Hepatocyte (in vitro differentiated cells): ENCODE results near the gene IL31RA.

Experiments used
- EZH2 ChIP-seq: fragments of 200-600 bp; sonication (generic); IDR thresholded peaks from 2 replicates; pipeline ENCODE4 v1.6.1; 2016; ENCODE audit warnings: antibody characterized with exemption, mild to moderate bottlenecking, borderline replicate concordance
- EZH2phosphoT487 ChIP-seq: fragments of 200-600 bp; sonication (generic); IDR thresholded peaks from one replicate; pipeline ENCODE4 v1.6.1; 2018; ENCODE audit warnings: antibody characterized with exemption, mild to moderate bottlenecking, low read depth, moderate library complexity; ENCODE audit not compliant: unreplicated experiment, severe bottlenecking
- TF ChIP-seq, protein P1 (sequence below): fragments of 200-600 bp; sonication (generic); IDR thresholded peaks from 2 replicates; pipeline ENCODE4 v1.5.1; 2016; ENCODE audit warnings: antibody characterized with exemption, mild to moderate bottlenecking; ENCODE audit not compliant: poor library complexity

DNA sequence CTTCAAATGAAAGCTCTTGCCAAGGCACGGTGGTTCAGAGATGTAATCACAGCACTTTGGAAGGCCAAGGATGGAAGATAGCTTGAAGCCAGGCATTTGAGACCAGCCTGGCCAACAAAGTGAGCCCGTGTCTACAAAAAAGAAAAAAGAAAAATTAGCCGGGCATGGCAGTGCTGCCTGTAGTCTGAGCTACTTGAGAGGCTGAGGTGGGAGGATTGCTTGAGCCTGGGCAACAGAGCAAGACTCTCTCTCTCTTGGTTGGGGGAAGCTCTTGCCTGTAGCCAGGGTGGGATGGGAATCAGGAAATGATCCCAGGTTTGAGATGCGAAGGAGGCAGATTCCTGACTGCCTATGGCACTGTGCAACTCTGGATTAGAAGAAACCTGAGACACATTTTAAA, 81.5 kb downstream of the IL31RA start:
- TF ChIP-seq, protein P1, sequence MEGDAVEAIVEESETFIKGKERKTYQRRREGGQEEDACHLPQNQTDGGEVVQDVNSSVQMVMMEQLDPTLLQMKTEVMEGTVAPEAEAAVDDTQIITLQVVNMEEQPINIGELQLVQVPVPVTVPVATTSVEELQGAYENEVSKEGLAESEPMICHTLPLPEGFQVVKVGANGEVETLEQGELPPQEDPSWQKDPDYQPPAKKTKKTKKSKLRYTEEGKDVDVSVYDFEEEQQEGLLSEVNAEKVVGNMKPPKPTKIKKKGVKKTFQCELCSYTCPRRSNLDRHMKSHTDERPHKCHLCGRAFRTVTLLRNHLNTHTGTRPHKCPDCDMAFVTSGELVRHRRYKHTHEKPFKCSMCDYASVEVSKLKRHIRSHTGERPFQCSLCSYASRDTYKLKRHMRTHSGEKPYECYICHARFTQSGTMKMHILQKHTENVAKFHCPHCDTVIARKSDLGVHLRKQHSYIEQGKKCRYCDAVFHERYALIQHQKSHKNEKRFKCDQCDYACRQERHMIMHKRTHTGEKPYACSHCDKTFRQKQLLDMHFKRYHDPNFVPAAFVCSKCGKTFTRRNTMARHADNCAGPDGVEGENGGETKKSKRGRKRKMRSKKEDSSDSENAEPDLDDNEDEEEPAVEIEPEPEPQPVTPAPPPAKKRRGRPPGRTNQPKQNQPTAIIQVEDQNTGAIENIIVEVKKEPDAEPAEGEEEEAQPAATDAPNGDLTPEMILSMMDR = no peak
- TF ChIP-seq EZH2 = no peak
- no peak for TF ChIP-seq EZH2phosphoT487
